PC-3 (cell line): ENCODE results near the gene DNAH1. TPM values are rescaled to one million over a fixed set of nuclear protein-coding genes. Genes with fewer than 3 reads are reported as not detected.

Source experiments
- ATAC-seq: fragments of 200-7000 bp; cut with Tn5 transposase; 2 replicates; pipeline ENCODE4 v1.9.1; 2020; ENCODE audit warnings: mild to moderate bottlenecking, moderate library complexity
- BruUV-seq: library from RNA; stranded (reverse); fragments of 400-500 nt; replicated peaks from 2 replicates; lab custom pipeline; 2021; lab: Mats Ljungman, UMichigan
- CTCF ChIA-PET: fragments of 300-600 bp; sonication (Branson Sonifier 250); formaldehyde crosslinking; loops from one replicate; lab custom pipeline; 2022; ENCODE audit warnings: antibody characterized with exemption; lab: Charles Lee
- POLR2A ChIA-PET: fragments of 300-600 bp; sonication (Branson Sonifier 250); formaldehyde crosslinking; loops from one replicate; lab custom pipeline; 2022; ENCODE audit warnings: antibody characterized with exemption; ENCODE audit not compliant: unreplicated experiment; lab: Charles Lee
- DNase-seq: peaks from one replicate; pipeline ENCODE4 v3.0.0-alpha.2; 2015
- H2AFZ ChIP-seq: fragments of 300-600 bp; sonication (generic); 2 replicates; pipeline ENCODE4 v1.6.0; 2016; ENCODE audit warnings: antibody characterized with exemption, low read length
- H3F3A ChIP-seq: fragments of 300-600 bp; sonication (generic); one replicate; pipeline ENCODE4 v1.6.0; 2017; ENCODE audit warnings: antibody characterized with exemption, low read length, control low read depth, mild to moderate bottlenecking; ENCODE audit not compliant: unreplicated experiment
- H3K27ac ChIP-seq: fragments of 300-600 bp; sonication (generic); 2 replicates; pipeline ENCODE4 v1.5.1; 2016; ENCODE audit warnings: mild to moderate bottlenecking, low read length
- H3K27me3 ChIP-seq: fragments of 300-600 bp; sonication (generic); 2 replicates; pipeline ENCODE4 v1.6.1; 2016; ENCODE audit warnings: low read length, mixed read lengths
- H3K36me3 ChIP-seq: fragments of 300-600 bp; sonication (generic); 2 replicates; pipeline ENCODE4 v1.6.1; 2016; ENCODE audit warnings: low read depth, mixed run types, low read length, mixed read lengths
- H3K4me1 ChIP-seq: fragments of 300-600 bp; sonication (generic); 2 replicates; pipeline ENCODE4 v1.5.1; 2016; ENCODE audit warnings: low read length; ENCODE audit not compliant: insufficient read depth
- H3K4me2 ChIP-seq: fragments of 300-600 bp; sonication (generic); 2 replicates; pipeline ENCODE4 v1.6.0; 2016; ENCODE audit warnings: low read length
- H3K4me3 ChIP-seq: fragments of 300-600 bp; sonication (generic); 2 replicates; pipeline ENCODE4 v1.5.1; 2016; ENCODE audit warnings: mild to moderate bottlenecking, low read length, mixed read lengths
- H3K79me2 ChIP-seq: fragments of 300-600 bp; sonication (generic); 2 replicates; pipeline ENCODE4 v1.6.1; 2017; ENCODE audit warnings: low read length, mixed read lengths
- H3K9ac ChIP-seq: fragments of 300-600 bp; sonication (generic); 2 replicates; pipeline ENCODE4 v1.6.0; 2016; ENCODE audit warnings: mild to moderate bottlenecking, low read length
- H3K9me2 ChIP-seq: fragments of 300-600 bp; sonication (generic); replicated peaks from 2 replicates; pipeline ENCODE4 v1.6.1; 2016; ENCODE audit warnings: mixed run types, low read length, mixed read lengths
- H3K9me3 ChIP-seq: fragments of 300-600 bp; sonication (generic); 2 replicates; pipeline ENCODE4 v1.6.1; 2016; ENCODE audit warnings: low read length, mixed read lengths
- H4K20me1 ChIP-seq: fragments of 300-600 bp; sonication (generic); 2 replicates; pipeline ENCODE4 v1.6.1; 2016; ENCODE audit warnings: low read length, mixed read lengths
- CTCF ChIP-seq: fragments of 300-600 bp; sonication (generic); conservative IDR thresholded peaks from 2 replicates; pipeline ENCODE4 v1.5.1; 2017; ENCODE audit warnings: antibody characterized with exemption, low read depth, mild to moderate bottlenecking, low read length
- EZH2 ChIP-seq: fragments of 300-600 bp; sonication (generic); IDR thresholded peaks from one replicate; pipeline ENCODE4 v1.6.1; 2017; ENCODE audit warnings: antibody characterized with exemption, mild to moderate bottlenecking, low read length; ENCODE audit not compliant: unreplicated experiment
- EZH2phosphoT487 ChIP-seq: fragments of 300-600 bp; sonication (generic); IDR thresholded peaks from 2 replicates; pipeline ENCODE4 v1.6.1; 2018; ENCODE audit warnings: mild to moderate bottlenecking, antibody characterized with exemption, low read length, borderline replicate concordance
- intact Hi-C: fragments of 100-400 bp; cut with micrococcal nuclease; formaldehyde crosslinking; loops from 2 replicates; pipeline ENCODE4 v1.9.0; 2023
- total RNA-seq: library from RNA; depleted of rRNA; stranded (reverse); fragments of >200 nt; gene quantifications from 2 replicates; pipeline ENCODE4 v1.2.3, GENCODE V29; 2014

The DNAH1 gene
- total RNA-seq, 1 experiment from 2014 or later = 2.2 TPM

GRCh38 chr3:52349611-52350395, 33.7 kb downstream of the DNAH1 start:
- no peak for TF ChIP-seq EZH2
- TF ChIP-seq EZH2phosphoT487 = no peak
- TF ChIP-seq CTCF = no peak
- H3K27ac ChIP-seq = no peak overlapping the region
- H3K9me2 ChIP-seq = no peaks in the 10 kb centered on the region
- no peak overlapping the region for H3K4me3 ChIP-seq
- no peak for ATAC-seq
- no peaks in the 10 kb centered on the region for H3F3A ChIP-seq
- intact Hi-C loops = no loop called here
- H3K36me3 ChIP-seq = no peaks in the 10 kb centered on the region
- H3K79me2 ChIP-seq = no peaks in the 10 kb centered on the region
- ChIA-PET POLR2A (no interaction called here), CTCF (no interaction called here)
- H4K20me1 ChIP-seq = no peaks in the 10 kb centered on the region
- no peak overlapping the region for H3K4me2 ChIP-seq
- H3K9ac ChIP-seq = no peak overlapping the region
- DNase-seq = no peak
- H3K27me3 ChIP-seq = no peaks in the 10 kb centered on the region
- BruUV-seq = no TSS peak
- H3K4me1 ChIP-seq = no peaks in the 10 kb centered on the region
- no peaks in the 10 kb centered on the region for H3K9me3 ChIP-seq
- no peak overlapping the region for H2AFZ ChIP-seq

- no peak for ATAC-seq
- Histone ChIP-seq H2AFZ (no peak overlapping the region), H4K20me1 (no peaks in the 10 kb centered on the region), H3K27me3 (no peaks in the 10 kb centered on the region), H3K4me2 (no peak overlapping the region), H3K27ac (no peak overlapping the region), H3K4me1 (no peaks in the 10 kb centered on the region), H3K4me3 (no peak overlapping the region), H3K79me2 (no peaks in the 10 kb centered on the region), H3F3A (no peaks in the 10 kb centered on the region), H3K9ac (no peak overlapping the region), H3K9me3 (no peaks in the 10 kb centered on the region), H3K9me2 (no peaks in the 10 kb centered on the region), H3K36me3 (no peaks in the 10 kb centered on the region)
- no TSS peak for BruUV-seq
- intact Hi-C loops = no loop called here
- TF ChIP-seq EZH2 (no peak), CTCF (no peak), EZH2phosphoT487 (no peak)
- POLR2A ChIA-PET = no interaction called here
- no peak for DNase-seq
- CTCF ChIA-PET = no interaction called here
Measured at GRCh38 chr3:52350416-52350815, 34.3 kb downstream of the DNAH1 start.
